Colonic mucosa (tissue), 4 donors: ENCODE measurements around the gene DLG4. TPM values are rescaled to one million over a fixed set of nuclear protein-coding genes. Genes with fewer than 3 reads are reported as not detected.

Experiments used
- DNase-seq: peaks from one replicate; pipeline ENCODE4 v3.0.0-alpha.2; 2020
- H3K27ac ChIP-seq: fragments of 200-600 bp; one replicate; pipeline ENCODE4 v1.8.0; 2021
- H3K27me3 ChIP-seq: fragments of 200-600 bp; one replicate; pipeline ENCODE4 v1.8.0; 2021
- H3K36me3 ChIP-seq: fragments of 200-600 bp; one replicate; pipeline ENCODE4 v1.8.0; 2021
- H3K4me1 ChIP-seq: fragments of 200-600 bp; one replicate; pipeline ENCODE4 v1.8.0; 2021; ENCODE audit warnings: mild to moderate bottlenecking
- H3K4me3 ChIP-seq: fragments of 200-600 bp; one replicate; pipeline ENCODE4 v1.8.0; 2021
- H3K9ac ChIP-seq, 2 donors: one replicate each; pipeline ENCODE4 v1.7.0; 2013; ENCODE audit warnings: control low read depth in 2 of 2, low read depth in 2 of 2, low read length in 2 of 2
- H3K9me3 ChIP-seq: fragments of 200-600 bp; one replicate; pipeline ENCODE4 v1.8.0; 2021
- CTCF ChIP-seq: fragments of 200-600 bp; IDR thresholded peaks from one replicate; pipeline ENCODE4 v1.8.0; 2022; ENCODE audit warnings: antibody characterized with exemption, mild to moderate bottlenecking
- intact Hi-C: fragments of 100-400 bp; cut with DNase I; formaldehyde crosslinking; loops from one replicate; pipeline ENCODE4 v1.14.1; 2022
- total RNA-seq, 2 donors: library from RNA; stranded (reverse); fragmentation: NEBNext Ultra II Directional in 1 of 2; extraction: Animal tissue kit (Norgen Biotek cat#: 25700) in 1 of 2; gene quantifications; one replicate each; pipeline ENCODE4 v1.2.1, GENCODE V29; 2021
- donor health status: healthy.
- donor health status: DM: no; HTN: no; CAD: no.
- donor health status: DM: no; HTN: no; CAD: no.

DLG4 gene
- total RNA-seq, 2 donors from 2014 or later = 4.8 to 5.6 TPM

DNA sequence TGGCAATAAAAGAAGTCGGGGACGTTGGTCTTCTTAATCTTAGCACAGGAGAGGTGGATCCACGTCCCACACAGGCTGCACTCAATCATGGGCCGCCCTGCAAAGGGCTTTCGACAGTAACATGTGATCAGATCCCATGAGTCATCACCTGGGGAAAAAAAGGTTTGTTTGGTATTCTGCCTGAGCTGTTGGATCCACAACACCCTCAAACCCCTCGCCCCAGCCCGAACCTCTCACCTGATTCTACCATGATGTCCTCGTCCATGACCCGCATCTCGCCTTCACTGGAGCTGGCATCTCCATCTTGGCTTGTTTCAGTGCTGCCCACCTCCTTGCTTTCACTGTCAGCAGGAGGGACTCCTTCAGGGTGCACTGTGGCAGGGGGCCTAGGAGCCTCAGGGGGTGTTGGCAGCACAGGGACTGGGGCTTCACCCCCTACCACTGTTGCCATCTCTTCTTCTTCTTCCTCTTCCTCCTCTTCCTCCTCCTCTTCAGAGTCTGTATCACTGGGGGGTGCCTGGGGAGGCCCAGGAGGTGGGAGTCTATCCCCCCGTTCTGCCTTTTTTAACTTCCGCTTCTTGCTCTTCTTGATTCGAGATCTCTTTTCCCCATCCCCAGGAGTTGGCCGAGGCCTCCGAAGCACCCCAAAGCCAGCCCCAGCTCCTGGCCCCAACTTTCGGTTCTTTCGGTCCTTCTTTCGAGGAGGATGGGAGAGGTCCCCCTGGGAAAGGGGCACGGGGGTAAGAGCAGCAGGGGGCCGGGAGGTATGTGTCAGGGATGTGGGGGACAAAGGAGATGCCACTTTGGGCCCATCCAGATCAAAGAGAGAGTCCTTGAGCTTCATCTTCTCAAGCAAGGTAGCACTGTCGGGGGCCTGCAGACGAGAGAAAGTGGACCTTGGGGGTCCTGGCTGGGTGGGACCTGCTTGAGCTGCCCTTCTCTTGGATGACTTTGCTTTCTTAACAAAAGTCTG, 16.3 kb upstream of the DLG4 start:
- no peak for TF ChIP-seq CTCF
- Histone ChIP-seq H3K4me1 (peaks cover 26% of the 10 kb centered on the region), H3K4me3 (no peak overlapping the region), H3K9ac (peak overlapping the region in 1 of 2 donors; percentile 16), H3K36me3 (peaks cover 5% of the 10 kb centered on the region), H3K27ac (peak overlapping the region; percentile 91), H3K27me3 (no peaks in the 10 kb centered on the region), H3K9me3 (no peaks in the 10 kb centered on the region)
- DNase-seq = no peak
- intact Hi-C loops = no loop called here

DNA sequence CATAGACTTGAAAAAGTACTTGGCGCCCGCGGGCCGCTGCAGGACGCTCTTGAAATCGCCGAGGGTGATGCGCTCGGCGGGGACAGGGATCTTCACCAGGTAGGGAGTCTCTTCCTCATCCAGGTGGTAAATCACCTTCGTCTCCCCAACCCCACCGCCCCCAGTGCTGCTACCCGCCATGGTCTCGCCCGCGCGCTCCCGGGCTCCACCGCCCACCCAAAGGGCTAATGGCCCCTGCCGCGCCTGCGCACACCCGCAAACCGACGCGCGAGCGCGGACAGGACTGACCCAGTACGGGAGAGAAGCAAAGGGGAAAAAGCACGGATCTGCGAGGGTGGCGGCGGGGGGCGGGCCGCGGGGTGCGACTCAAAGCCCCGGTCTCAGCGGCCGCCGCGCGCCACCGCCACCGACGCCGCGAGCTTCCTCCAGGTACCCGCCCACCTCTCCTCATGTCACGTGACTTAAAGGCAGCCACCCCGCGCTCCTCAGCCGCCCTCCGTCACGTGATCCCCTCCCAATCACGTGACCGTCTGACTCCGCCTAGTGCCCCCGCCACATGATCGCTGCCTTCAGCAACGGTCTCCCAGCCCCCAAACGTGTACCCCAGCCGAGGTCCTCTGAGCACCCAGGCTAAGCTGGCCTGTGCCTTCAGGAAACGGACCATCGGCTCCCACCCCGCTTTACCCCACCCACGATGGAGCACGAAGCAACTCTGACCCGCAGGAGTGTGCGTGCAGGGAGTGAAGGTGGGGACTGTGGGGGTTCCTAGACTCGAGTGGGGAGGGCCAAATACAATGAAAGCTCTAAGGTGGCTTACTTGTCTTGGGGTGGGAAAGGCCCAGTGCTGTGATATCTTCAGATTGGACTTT, 14.7 kb upstream of the DLG4 start, which contains the start of gene DVL2:
Gene DVL2 (minus strand): TSS at position 435 of the 869 bp plus-strand sequence. CDS start 255 bp downstream, at position 180.
- peak within 1 kb of the TSS; percentile 88 to 93 for H3K9ac ChIP-seq
- TF ChIP-seq CTCF = no peak
- peak; percentile 97 for DNase-seq
- no peaks in the 10 kb centered on the region for H3K9me3 ChIP-seq
- peak within 1 kb of the TSS; percentile 91 for H3K27ac ChIP-seq
- intact Hi-C loops = no loop called here
- H3K27me3 ChIP-seq = no peaks in the 10 kb centered on the region
- peaks cover 14% of the 10 kb centered on the region for H3K4me1 ChIP-seq
- H3K36me3 ChIP-seq = peaks cover 11% of the 10 kb centered on the region
- peak within 1 kb of the TSS; percentile 90 for H3K4me3 ChIP-seq

DNA sequence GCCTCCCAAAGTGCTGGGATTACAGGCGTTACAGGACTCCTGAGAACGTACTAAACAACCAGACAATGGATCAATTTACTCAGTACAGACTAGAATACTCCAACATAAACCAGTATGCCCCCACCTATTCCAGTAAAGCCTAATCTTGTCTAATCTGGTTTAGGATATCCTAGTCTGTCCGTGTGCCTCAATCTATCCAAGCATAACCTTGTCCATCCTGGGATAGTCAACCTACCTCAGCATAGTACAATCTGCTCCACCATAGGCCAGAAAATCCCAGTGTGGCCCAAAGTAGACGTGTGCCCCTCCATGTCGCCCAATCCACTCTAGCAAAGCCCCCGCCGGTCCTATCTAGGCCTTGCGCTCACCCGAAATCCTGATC, 14.1 kb upstream of the DLG4 start:
- peaks cover 14% of the 10 kb centered on the region for H3K4me1 ChIP-seq
- H3K9ac ChIP-seq = peak overlapping the region; percentile 88 to 93

GRCh38 chr17:7232114-7232513, 12.5 kb upstream of the DLG4 start:
- DNase-seq = no peak
- intact Hi-C loops = no loop called here
- Histone ChIP-seq H3K27me3 (no peaks in the 10 kb centered on the region), H3K9me3 (no peaks in the 10 kb centered on the region), H3K4me3 (no peak overlapping the region), H3K36me3 (peaks cover 19% of the 10 kb centered on the region), H3K9ac (no peak overlapping the region), H3K4me1 (peaks cover 14% of the 10 kb centered on the region), H3K27ac (no peak overlapping the region)
- TF ChIP-seq CTCF = no peak

More for the DNA sequence above, 14.1 kb upstream of the DLG4 start:
- no peaks in the 10 kb centered on the region for H3K27me3 ChIP-seq
- DNase-seq = no peak
- intact Hi-C loops = no loop called here
- no peak for TF ChIP-seq CTCF
- H3K36me3 ChIP-seq = peaks cover 18% of the 10 kb centered on the region
- peak overlapping the region; percentile 91 for H3K27ac ChIP-seq
- peak overlapping the region; percentile 90 for H3K4me3 ChIP-seq
- no peaks in the 10 kb centered on the region for H3K9me3 ChIP-seq

DNA sequence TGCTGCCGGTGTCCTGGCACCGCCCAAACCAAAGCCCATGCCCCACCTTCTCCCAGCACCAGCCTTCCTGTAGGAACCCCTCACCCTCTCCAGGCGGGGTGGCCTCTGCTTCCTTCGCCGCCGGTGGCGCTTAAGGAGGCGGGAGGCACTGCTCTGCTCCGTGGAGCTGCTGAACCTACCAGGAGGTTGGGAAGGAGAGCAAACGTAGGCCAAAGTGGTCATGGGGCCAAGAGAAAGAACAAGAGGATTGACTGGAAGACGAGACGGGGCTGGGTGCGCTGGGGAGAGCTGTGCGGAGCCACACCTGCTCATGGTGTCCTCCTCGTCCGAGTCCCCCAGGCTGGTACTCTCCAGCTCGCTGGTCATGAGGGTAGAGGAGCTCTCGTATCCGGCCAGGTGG, 9.9 kb upstream of the DLG4 start:
- TF ChIP-seq CTCF = no peak
- Histone ChIP-seq H3K36me3 (peaks cover 19% of the 10 kb centered on the region), H3K27ac (no peak overlapping the region), H3K9me3 (no peaks in the 10 kb centered on the region), H3K4me3 (no peak overlapping the region), H3K9ac (no peak overlapping the region), H3K4me1 (peaks cover under 1% of the 10 kb centered on the region), H3K27me3 (no peaks in the 10 kb centered on the region)
- DNase-seq = no peak
- intact Hi-C loops = no loop called here
